Astrocyte of the hippocampus (primary cell): ENCODE results near the gene TENT5C.
A peak's percentile ranks its signal among the peaks of the same experiment; 100 is the strongest.

Source experiments
- DNase-seq: peaks from one replicate; pipeline ENCODE4 v3.0.0; 2011; ENCODE audit warnings: low read depth, low spot score

TENT5C gene

DNA sequence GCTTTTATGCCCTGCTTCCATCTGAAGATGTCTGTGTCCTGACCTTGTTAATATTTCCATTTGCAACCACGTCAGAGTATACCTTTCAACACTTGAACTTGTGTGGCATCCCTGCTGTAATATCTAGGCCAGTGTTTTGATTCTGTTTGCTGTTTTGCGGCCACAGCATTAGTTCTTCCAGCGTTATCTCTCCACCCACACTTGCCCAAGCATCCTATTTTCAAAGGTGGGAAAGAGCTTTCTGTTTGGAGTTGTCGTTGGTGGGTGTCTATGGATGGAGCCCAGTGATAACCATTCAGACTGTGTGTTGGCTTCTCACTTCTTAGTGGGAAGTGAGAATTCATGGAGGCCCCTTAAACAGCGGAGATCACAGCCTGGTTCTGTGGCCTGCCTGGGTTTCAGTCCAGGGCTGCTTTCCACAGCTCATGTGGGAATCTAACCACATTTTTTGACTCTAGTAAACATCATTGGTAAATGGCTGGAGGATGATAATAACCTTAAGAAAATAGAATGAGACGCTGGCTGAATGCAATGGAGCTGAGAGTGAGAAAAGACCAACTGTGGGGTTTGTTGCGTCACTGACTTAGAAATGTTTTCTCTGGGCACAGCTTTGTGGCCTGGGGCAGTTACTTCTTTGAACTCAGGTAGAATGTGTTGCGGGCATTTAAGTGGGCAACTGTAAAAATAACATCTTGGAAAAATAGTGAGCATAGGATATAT, 7.6 kb downstream of the TENT5C start:
- DNase-seq = peak; percentile 25

DNA sequence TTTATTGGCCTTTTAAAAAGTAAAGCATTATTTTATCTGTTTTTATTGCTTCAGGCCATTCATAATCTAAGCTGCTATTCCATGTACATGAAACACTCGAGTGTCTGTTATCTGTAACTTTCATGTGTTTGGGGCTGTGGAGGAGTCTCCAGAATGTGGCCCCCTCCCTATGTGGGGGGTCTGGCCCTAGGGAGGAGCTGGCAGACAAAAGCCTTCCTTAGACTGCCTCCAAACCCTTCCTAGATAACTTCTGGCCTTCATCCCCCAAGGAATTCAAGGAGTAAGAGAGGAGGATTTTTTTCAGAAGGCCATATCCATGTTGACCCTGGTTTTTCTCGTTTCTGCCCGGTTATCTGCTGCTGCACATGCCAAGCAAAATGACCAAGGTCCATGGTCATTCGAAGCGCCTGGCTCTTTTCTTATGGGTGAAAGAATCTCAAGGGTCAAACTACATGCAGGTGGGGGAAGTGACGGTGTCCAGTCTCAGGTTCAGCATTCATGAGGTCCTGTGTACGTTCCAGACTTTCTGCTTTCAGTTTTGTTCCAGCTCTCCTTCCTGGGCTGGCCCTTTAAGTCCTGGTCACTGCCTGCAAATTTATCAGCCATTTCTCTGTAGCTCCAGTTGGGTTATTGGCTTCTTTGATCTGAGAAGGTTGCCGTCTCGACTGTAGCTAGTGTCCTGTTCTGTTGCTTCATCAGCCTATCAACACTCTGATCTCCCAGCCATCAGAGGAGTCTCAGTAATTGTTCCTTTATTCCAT, 8.3 kb downstream of the TENT5C start:
- DNase-seq = no peak

DNA sequence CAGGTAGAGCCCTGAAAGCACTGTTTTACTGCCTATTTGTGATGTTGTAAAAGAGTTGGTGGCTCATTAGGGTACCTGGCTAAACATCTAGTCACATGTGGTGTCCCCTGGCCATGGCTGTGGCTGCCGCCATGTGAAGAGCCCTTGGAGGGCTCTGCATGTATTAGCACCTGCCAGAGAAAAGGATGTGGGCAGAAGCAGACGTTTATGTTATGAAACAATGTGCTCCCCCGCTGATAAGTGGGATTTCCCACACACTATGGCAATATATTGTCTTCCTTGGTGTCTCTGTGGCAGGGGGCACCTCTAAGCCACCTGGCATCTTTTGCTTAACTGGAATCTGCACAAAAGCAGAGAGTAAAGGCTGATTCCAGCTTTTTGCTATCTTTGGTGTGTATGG, 9.6 kb downstream of the TENT5C start:
- DNase-seq = no peak

DNA sequence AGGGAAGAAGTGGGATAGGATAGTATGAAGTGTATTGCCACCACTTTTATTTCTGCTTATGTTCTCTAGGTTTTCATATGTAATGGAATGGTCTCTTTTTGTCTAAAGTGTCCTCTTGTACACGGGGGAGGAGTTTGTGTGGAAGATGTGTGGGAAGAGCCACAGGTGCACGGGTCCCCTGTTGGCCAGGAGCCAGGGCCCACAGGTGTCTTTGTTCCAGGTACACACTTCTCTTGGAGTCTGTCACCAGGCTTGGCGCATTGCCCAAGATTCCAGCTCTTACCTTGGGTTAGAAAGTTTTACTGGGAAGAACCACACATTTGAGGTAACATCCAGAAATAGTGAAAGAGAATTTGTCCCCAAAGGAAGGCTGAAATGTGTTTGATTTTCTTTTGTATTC, 10.5 kb downstream of the TENT5C start:
- DNase-seq = no peak

DNA sequence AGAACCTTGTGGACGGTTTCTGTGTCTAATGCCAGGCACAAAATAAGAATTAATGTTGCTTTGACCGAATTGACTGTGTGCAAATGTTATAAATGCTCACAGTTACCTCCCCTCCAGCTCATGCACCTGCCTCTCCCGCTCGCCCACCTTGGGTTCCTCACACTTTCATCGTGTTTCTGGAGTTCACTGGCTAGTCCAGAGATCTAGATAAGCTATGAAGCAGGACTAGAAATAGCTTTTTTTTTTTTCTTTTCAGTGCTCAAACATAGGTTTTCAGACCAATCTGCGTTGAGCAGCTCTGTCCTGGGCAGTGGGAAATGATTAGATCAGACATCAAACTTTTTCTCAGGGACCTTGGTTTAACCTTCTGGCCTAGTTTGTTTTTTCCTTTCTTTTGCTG, 11.1 kb downstream of the TENT5C start:
- DNase-seq = no peak

DNA sequence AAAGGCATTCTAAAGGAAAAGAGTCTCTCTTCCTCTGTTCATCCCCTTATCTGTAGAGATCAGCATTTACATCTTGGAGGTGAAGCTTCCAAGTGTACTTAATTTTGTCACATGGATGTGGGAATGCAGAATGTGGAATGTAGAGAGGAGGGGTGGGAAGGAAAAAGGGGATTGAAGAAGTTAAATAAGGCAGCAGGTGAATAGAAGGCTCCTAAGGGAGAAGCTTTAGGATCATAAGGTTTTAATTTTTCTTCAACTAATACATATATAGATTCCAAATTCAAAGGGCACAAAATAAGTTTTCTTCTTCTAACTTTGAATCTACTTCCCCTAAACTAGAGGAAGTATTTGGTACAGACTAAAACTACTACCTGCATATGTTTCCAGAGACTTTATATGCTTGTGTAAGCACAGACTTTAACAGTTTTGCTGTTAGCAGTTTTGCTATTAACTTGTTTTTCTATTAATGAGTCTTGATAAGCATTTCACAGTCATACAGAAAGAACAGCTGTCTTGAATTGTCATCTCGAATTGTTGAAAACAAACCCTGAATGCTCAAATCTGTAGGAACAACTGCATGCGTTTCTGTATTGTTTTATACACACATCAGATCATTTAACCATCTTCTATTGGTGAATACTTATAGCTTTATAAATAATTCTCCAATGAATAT, 12.7 kb downstream of the TENT5C start:
- no peak for DNase-seq

DNA sequence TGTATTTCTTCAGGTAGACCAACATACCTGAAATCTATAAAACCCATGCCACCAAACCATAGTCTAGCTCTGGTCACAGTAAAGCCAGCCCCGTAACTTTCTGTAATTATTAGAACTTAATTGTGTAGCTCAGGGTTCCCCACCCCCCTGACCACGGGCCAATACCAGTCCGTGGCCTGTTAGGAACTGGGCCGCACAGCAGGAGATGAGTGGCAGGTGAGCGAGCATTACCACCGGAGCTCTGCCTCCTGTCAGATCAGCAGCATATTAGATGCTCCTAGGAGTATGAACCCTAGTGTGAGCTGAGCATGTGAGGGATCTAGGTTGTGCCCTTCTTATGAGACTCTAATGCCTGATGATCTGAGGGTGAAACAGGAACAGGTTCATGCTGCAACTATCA, 14.6 kb downstream of the TENT5C start:
- no peak for DNase-seq

DNA sequence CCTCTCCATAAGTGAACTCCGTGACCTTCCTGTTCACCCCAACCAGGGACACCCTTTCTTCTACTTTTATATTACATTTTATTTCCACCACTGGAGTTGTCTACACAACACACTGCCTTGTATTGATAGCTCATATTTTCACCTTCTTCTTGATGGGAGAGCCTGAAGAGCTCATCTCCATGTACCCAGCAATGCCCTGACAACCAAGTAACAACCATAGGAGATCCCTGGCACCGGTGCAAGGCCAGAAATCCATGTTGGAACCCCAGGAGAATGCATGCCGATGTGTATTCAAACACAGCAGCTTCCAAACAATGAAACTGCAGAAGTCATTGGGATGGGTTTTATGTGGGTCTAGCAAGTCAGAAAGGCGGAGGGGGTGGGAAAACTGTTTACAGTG, 15.5 kb downstream of the TENT5C start:
- no peak for DNase-seq

DNA sequence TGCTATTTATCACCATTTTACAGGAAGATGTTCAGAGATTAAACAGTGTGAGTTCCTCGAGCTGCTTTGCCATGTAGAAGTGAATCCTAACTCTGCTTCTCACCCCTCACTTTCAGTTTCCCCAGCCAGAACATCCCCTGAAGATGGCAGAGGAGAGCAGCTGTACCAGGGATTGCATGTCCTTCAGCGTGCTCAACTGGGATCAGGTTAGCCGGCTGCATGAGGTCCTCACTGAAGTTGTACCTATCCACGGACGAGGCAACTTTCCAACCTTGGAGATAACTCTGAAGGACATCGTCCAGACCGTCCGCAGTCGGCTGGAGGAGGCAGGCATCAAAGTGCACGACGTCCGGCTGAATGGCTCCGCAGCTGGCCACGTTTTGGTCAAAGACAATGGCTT, 16.9 kb downstream of the TENT5C start:
- DNase-seq = no peak

DNA sequence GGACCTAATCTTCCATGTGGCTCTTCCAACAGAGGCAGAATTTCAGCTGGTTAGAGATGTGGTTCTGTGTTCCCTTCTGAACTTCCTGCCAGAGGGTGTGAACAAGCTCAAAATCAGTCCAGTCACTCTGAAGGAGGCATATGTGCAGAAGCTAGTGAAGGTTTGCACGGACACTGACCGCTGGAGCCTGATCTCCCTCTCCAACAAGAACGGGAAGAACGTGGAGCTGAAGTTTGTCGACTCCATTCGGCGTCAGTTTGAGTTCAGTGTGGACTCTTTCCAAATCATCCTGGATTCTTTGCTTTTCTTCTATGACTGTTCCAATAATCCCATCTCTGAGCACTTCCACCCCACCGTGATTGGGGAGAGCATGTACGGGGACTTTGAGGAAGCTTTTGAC, 17.3 kb downstream of the TENT5C start:
- DNase-seq = no peak

DNA sequence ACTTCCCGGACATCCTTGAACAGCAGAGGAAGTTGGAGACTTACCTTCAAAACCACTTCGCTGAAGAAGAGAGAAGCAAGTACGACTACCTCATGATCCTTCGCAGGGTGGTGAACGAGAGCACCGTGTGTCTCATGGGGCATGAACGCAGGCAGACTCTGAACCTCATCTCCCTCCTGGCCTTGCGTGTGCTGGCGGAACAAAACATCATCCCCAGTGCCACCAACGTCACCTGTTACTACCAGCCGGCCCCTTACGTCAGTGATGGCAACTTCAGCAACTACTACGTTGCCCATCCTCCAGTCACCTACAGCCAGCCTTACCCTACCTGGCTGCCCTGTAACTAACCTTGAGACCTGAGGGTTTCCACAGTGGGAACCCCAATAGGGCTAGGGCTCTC, 17.9 kb downstream of the TENT5C start:
- no peak for DNase-seq

DNA sequence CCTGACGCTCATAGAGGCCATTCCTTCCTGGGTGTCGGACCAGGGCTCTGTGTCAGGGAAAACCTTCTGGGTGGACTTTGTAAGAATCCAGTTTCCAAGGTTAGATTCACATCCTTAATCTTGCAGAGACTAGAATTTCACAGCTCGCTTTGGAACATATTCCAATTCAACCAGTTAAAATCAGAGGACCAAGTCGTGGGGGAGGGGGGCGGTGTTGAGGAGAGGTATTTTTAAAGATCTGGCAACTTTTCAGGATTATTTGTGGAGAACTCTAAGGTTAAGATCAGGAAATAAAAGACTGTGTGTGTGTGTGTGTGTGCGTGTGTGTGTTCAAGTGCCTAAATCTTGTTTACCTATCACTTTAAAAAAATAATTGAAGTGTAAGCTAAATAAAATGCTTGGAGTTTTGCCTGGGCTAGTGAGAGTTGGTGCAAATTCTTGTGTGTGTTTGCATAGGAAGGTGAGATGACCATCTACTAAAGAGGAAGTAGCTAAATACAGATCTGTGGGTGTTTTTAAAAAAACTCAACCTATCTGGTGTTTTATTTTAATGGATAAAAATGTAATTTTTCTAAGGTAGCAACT, 21.8 kb downstream of the TENT5C start:
- DNase-seq = no peak

DNA sequence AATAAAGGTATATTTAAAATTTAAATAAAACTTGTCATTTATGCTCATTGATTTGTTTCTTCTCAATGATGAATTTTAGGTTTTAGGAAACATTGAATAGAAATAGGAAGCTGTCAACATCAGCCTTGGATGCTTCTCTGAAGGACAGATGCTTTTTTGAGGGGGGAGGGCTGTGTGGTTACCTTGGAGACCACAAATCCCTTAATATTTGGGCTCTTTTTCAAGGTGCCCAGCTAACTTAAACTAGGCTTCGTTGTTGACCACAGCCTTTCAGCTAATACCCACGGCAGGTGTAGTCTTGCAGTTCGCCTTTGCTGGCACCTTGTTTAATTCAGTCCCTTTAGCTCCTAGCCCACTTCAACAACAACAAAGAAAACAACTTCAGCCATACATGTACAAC, 22.5 kb downstream of the TENT5C start:
- DNase-seq = no peak

DNA sequence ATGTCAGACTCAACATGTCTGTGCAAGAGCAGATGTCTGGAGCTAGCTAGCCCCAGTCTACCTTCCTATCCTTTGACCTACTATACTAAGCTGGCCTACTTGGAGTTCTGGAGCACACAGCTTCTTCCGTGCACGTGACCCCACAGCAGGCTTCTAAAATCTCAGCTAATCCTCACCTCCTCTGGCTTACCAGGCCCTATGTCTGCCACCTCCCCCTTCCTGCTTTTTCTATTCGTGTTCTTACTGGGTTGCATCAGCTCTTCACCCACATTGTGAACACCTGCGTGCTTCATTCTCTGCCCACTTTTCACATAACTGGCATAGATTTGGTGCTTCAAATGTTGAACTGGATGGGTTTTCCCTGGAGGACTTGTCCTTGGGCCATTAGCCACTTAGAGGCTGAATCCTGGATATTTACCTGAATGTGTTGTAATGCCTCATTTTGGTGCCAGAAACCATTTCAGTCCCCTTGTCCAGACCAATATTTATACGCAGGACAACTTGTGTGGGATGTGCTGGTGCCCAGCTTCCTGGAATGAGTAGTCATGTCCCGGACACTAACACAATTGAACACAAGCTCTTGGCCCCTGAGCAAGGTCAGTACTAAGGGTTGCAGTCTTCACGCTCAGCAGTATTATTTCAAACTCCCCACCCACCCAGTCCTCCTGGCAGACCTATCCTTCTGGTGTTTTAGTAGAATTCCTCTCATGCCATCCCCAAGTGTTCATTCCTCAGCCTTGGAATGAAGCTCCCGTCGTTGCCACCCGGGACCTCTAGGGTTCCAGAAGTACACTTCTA, 24.0 kb downstream of the TENT5C start:
- no peak for DNase-seq

DNA sequence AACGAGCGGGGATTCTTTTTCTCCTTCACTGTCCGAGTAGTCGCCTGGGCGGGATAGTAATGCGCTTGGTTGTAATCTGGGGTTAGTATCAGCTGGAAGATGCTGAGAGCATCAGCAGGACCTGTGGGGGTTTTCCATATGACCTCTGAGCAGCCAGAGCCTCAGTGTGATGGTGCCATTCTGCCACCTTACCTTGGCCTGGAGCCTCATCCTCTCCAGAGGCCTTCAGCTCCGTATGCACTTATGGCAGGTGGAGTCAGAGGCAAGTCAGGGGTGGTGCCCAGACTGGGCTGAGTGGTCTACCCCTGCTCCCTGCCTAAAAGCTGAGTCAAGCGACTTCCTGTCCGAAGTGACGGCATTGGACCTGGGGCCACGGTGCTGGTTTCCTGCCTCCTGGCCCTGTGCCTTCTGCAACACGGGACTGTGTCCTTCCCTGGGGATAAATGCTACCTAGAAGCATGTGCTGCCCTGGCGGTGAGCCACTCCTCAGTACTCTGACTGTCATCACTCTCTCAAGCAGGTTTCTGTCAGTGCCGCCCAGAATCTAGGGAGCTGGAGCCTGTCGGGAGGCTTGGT, 24.7 kb downstream of the TENT5C start:
- DNase-seq = no peak

DNA sequence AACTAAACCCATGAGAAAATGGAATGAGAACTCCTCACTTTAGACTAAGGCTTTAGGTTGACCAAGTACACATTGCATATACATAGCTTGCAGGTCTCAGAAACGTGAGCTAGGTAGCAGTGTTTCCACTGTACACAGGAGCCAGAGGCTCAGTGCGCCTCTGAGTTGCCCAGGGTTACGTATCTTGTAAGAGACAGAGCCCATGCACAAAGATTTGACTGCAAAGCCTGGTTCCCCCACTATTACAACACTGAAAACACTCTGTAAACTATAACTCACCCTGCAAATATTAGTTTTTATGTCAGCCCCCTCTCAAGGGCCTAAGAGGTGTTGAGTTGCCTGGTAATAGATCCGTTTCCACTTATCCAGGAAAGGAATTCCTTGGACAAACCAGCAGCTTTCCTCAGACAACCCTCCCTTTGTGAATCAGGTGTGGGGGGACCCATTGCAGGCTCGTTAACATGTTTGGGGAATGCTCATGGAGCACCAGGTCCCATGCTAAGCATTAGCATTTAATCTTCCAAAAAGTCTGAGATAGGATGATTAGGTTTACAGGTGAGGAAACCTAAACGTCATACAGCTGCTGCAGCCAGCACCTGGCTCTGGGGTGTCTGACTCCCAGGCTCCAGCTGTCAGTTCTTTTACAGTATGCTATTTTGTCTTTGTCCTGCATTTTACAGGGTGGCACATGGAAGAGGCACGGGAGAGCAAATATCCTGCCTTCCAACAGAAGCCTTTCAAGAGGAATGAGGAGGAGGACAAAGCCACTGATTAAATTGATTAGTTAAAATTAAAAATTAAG, 25.7 kb downstream of the TENT5C start:
- DNase-seq = no peak

DNA sequence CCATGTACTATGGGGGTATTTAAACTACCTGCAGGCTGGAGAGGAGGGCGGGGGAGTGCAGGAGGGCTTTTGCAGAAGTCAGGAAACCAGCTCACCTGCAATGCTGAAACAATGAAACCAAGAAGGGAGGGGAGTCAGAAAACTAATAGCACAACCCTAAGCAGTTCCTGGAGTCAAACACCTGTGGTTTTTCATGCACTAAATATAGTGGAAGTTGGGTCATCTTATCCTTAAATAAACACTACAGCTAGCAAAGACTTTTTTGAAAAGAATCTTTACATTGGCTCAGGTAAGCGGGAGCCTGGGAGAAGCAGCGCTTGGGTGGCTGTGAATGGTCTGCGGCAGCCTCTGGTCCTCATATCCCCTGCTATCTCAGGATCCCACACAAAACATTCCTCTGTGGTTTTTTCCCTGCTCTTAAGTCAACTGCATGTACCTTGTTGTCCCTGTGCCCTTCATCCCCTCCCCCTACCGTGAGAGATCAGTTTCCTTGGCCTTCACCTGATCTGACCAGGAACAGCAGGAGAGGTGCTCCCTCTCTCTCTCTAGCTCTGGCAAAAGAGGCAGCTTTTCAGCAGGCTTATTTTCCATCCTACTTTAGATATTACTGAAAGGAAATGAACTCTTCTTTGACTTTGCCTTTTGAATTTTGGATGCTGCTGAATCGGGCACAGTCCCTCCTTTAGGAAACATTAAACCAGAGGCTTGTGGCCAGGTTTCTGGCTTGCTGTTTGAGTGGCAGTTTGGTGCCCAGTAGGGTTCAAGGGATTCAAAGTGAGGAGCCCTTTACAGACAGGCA, 26.6 kb downstream of the TENT5C start:
- no peak for DNase-seq

DNA sequence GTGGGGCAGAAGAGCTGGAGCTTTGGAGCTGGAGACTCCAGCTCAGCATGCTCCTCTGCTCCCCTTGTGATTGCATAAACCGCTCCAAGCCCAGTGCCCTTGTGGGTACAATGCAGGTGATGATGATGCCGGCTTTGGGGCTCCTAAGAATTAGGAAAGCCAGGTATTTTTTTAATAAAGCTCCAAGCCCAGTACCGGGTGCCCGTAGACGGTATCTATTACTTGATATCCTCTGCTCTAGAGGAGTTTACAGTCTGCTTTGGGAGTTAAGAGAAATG, 27.2 kb downstream of the TENT5C start:
- DNase-seq = no peak

DNA sequence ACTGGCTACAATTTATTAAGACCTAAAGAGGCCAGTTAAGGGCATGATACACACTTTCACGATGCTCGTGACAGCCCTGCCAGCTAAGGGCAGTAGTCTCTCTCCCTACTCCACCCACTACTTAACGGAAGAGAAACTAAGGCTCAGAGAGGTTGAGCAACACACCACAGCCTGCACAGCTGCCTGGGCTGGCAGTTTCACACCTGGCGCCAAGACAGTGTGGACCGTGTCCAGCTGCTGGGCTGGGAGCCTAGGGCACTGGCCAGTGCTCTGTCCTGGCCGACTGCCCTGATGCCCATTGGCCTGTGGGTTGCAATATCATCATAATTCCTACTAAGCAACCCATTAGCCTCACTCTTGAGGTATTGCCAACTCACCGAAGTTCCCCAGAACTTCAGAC, 27.6 kb downstream of the TENT5C start:
- DNase-seq = no peak

DNA sequence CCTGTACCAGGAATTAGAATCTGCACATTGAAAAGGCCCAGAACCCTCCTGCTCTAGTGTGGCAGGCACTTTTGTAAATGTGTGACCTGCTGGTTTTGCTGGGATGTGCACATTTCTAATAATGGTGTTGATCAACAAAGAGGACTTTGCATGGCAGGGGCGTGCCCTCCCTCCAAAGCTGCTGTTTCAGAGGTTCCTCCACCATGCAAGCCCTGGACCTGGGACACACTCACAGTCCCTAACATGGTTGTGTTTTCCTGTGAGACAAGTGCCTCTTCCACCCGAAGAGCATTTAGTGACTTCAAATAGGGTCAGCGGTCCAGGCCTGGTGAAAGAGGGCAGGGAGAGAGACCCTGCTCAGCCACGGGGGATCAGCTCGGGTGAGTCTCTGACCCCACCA, 28.1 kb downstream of the TENT5C start:
- DNase-seq = no peak
